NAMALWA (cell line): ENCODE data around the gene RBM8A.
"Not testable (repeated sequence)": the region's sequence is repeated elsewhere in the genome, so short reads cannot be mapped to it uniquely, and the experiment has no call there.

Experiments used
- DNase-seq: peaks from one replicate; pipeline ENCODE4 v3.0.0-alpha.2; 2015; ENCODE audit warnings: low spot score

RBM8A gene

DNA sequence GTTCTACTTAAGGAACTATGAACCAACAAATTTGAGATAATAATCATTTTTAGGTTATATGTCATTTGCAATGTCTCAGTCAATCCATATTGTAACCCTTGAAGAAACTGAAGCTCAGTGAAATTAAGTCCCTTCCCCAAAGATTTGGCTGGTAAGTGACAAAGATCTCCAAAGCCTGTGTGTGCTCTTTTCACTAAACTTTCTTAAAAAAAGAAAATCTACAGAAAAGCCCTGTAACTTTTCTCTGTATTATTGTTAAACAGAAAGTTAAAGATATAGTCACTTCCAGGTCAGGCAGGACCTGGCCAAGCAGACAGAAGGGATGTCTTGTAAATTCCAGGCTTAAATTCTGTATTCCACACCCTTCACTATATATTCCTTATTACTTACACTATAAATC, 29.1 kb upstream of the RBM8A start:
- DNase-seq = no peak

GRCh38 chr1:145955436-145955835, 28.2 kb upstream of the RBM8A start:
- no peak for DNase-seq

DNA sequence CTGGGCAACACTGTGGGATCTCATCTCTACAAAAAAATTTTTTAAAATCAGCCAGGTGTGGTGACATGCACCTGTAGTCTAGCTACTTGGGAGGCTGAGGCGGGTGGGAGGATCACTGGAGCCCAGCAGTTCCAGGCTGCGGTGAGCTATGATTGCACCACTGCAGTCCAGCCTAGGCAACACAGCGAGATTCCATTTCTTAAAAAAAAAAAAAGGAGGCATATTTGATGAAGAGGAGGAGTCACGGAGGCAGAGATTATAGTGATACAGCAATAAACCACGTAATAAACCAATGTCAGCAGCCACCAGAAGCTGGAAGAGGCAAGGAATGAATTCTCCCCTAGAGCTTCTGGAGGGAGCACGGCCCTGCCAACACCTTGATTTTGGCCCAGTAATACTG, 26.6 kb upstream of the RBM8A start:
- DNase-seq = no peak

- DNase-seq = no peak
Observed at GRCh38 chr1:145952903-145953302, 25.6 kb upstream of the RBM8A start.

GRCh38 chr1:145951526-145951925, 24.2 kb upstream of the RBM8A start:
- no peak for DNase-seq

DNA sequence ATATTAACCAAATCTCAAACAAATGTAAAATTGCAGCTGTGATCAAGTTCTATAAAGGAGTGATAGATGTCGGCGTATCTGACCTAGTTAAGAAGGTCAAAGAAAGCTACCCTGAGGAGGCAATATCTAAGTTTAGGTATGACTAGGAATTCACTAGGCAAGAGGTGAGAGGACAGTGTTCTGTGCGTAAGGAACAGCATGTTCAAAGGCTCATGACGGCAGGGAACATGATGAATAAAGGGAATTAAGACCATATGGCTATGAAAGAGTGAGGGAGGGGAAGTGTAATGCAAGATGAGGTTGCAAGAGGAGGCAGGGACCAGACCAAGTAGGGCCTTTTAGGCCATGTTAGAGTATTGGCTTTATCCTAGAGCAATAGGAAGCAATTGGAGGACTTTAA, 21.9 kb upstream of the RBM8A start:
- no peak for DNase-seq

- no peak for DNase-seq
Observed at GRCh38 chr1:145947551-145947950, 20.3 kb upstream of the RBM8A start.

DNA sequence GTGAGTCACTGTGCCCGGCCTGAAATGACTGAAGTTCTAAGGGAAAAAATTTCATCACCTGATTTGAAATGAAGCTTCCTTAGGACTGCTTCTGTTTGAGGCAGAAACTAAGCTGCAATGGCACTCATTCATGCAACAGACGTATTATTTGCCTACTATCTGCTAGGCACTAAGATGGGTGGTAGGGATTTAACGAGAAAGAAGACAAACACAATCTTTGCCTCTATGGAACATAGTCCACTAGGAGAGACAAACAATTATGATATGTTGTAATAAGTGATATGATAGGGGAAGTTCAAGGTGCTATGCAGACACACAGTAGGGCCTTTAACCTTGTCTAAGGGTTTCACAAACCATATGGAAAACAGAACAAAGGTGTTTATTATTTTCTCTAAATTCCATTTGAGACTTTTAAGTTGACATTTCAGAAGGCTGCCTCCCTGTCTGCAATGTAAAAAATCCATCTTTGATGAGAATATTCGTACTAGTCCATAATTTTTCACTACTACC, 19.2 kb upstream of the RBM8A start:
- no peak for DNase-seq

GRCh38 chr1:145944532-145944931, 17.2 kb upstream of the RBM8A start:
- no peak for DNase-seq

DNA sequence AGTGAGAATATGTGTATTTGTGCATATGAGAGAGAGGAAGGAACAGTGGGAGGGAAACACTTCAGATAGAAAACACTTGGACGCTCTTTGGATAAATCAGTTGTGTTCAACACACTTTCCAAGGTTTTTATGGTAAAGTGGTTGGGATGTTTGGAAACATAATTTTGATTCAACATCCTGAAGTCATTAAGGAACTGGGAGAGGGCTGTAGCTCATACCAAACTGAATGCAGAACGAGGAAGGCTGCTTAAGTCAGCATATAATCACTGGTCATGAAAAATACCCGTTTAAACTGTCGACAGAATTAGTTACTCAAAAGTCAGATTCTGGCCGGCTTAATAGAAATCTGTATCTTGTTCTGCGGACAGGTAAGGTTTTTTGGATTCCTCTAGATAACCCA, 15.6 kb upstream of the RBM8A start:
- no peak for DNase-seq

DNA sequence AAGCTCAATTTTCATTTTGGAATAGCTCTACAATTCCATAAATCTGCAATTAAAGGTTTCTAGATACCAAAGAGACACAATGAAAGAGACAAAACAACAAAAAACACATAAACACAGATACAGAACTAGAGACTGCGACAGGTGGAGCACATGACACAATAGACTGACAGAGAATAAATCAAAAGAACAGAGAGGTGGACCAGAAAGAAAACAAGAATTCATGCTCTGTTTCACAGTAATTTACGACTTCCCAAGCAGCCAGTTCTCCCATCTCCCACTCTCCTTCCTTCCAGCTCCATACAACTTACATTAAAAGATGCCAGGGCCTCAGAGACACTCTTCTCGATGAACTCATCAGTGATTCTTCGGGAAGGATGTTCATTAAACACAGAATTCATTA, 15.1 kb upstream of the RBM8A start:
- no peak for DNase-seq

DNA sequence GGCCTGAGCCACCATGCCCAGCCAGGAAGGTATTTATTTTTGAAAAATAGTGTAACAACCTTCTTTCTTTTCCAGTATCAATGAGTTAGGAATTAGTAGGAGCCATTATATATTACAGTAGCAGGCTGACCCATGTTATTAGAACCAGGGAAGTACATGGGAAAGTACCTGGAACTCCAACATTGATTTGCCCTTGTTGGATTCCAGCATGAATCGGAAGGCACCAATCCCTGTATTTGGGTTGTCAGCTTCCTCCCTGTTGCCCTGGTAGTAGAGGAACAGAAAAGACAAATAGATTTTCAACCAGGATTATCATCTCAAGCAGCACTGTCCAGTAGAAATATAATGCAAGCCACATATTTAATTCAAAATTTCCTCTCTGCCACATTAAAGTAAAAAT, 10.2 kb upstream of the RBM8A start:
- no peak for DNase-seq

GRCh38 chr1:145936247-145936646, 9.0 kb upstream of the RBM8A start:
- no peak for DNase-seq

- DNase-seq = no peak
Observed at GRCh38 chr1:145935708-145936107, 8.4 kb upstream of the RBM8A start.

- DNase-seq = peak; percentile 85
Observed at GRCh38 chr1:145932522-145933009, 5.3 kb upstream of the RBM8A start.

GRCh38 chr1:145927916-145928643, 796 bp upstream of the RBM8A start:
- DNase-seq = peak; percentile 30

DNA sequence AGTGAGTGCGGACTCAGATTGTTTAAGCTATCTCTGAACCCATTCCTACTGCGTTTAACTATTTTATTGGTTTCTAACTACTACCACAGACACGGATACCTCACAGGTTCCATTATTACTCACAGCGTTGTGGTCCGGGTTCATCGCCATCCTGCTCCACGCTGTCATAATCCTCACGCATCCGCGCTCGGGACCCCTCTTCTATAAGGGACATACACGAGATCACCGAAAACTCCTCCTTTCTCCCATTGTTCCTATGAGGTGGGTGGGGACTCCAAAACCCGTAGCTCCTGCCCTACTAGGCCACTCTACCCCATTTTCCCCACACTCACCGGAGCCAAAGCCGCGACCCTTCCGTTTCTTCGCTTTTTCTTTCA, 610 bp downstream of the RBM8A start:
- DNase-seq = no peak

GRCh38 chr1:145922266-145922665, 5.0 kb downstream of the RBM8A start:
- DNase-seq = no peak

DNA sequence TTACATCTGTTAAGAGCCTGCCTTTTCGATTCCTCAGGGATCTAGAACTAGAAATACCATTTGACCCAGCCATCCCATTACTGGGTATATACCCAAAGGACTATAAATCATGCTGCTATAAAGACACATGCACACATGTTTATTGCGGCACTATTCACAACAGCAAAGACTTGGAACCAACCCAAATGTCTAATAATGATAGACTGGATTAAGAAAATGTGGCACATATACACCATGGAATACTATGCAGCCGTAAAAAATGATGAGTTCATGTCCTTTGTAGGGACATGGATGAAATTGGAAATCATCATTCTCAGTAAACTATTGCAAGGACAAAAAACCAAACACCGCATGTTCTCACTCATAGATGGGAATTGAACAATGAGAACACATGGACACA, 7.0 kb downstream of the RBM8A start:
- DNase-seq = not testable (repeated sequence)

- no peak for DNase-seq
Observed at GRCh38 chr1:145918992-145919939, 8.0 kb downstream of the RBM8A start.

DNA sequence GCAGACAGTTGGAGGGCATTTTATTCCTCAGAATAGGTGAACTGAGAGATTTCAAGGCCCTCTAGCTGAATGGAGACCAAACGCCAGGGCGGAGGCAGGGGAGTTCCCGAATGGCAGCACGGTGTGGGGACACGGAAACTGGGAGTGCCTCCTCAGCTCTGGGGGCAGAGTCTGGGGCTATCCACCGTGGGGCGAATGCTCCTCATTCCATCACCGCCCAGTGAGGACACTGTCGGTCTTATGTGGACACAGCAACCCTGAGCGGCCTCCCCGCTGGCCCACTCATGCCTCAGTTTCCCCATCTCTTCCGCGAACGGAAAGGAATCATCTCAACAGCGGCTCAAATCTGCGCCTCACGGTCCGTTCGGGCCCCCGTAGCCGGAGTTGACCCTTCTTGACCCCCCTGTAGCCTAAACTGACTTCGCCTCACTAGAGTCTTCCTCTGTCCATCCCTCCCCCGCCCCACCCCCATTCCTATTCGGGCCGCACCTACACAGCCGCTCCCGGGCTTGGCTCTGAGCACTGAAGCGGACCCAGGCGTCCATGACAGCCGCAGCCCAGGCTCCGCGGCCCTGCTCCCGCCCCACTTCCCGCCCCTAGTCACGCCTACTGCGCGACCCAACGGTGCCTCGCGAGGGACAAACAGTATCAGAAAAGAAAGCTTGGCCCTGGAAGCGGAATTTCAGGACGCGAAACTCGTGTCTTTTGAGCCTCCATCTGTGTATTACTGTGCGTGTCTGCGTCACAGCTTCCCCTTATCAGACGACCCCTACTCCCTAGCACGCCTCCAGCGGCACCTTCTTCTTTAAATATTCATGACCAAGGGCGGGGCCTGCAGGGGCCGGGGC, 8.9 kb downstream of the RBM8A start, which contains the start of gene PEX11B:
Gene PEX11B, minus strand, starts transcription at position 574 of the 848 bp plus-strand sequence. Its CDS starts 29 bp downstream, at position 545.
- peak; percentile 97 for DNase-seq

- no peak for DNase-seq
Observed at GRCh38 chr1:145917595-145917994, 9.7 kb downstream of the RBM8A start.
